Measurements from ENCODE around the gene KIF3C.
"Not testable (repeated sequence)": the region's sequence is repeated elsewhere in the genome, so short reads cannot be mapped to it uniquely, and the experiment has no call there.

KIF3C gene

GRCh38 chr2:25960920-25961319 is 21.4 kb downstream of the KIF3C start:
- no peak for DNase-seq (ENCODE audit: low read depth in 2 of 2)

GRCh38 chr2:25960396-25960795 is 21.9 kb downstream of the KIF3C start:
- no peak for DNase-seq (ENCODE audit: low read depth in 2 of 2)

DNA sequence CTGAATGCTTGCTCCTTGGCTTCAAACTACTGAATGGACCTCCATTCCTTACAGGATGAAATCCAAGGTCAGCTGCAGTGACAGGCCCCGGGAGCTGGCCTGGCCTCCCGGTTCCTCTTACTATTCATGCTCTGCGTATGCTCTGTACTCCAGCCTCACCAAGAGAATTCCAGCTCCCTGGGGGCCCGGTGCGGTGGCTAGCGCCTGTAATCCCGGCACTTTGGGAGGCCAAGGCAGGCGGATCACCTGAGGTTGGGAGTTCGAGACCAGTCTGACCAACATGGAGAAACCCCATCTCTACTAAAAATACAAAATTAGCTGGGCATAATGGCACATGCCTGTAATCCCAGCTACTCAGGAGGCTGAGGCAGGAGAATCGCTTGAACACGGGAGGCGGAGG is 23.7 kb downstream of the KIF3C start:
- DNase-seq (ENCODE audit: low read depth in 2 of 2), result not testable (repeated sequence)

DNA sequence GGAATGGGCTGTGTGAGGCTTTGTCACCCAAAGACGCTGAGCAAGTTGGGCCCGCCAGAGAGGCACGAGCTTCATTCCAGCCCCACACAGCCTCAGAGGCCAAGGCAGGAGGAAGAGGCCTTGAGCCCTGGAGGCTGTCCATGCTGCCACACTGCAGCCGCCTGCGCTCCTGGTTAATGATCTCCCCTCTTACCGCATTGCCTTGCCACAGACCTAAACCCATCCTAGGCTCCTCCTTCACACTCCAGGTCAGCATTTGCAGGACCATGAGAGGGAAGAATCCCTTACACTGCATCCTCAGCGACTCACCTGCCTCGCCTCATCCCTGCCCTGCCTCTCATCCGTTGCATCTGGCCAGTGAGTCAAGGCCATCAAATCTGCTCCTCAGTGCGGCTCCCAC is 24.6 kb downstream of the KIF3C start:
- no peak for DNase-seq (ENCODE audit: low read depth in 2 of 2)

DNA sequence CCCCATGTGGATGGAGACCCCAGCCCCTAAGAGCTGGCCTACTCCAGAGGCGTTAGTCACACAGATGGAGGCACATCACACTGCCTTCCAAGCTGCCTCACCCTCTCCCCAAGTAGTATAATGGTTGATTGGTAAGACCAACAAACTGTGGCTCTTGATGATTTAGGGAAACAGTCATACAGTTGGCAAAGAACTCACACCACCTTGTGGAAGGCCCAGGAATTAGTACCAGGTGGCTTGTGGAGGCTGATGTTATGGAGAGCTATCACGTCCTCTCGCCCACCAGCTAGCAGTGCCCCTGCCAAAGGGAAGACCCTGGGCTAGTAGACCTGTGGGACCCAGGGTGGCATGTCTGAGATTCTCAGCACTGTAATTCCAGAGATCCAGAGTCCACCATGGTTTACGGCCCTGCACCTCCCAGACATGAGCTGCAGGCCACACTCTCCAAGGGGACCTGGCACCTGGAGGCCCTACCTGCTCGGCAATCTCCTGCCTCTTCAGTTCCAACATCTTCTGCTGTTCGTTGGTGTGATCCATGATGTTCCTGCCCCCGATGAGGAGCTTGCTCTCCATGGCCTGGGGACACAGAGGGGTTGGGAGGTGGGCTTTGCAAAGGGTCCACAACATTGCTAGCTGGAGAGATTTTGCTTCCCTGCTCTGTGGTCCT is 26.3 kb downstream of the KIF3C start:
- DNase-seq (ENCODE audit: low read depth in 2 of 2), result no peak

DNA sequence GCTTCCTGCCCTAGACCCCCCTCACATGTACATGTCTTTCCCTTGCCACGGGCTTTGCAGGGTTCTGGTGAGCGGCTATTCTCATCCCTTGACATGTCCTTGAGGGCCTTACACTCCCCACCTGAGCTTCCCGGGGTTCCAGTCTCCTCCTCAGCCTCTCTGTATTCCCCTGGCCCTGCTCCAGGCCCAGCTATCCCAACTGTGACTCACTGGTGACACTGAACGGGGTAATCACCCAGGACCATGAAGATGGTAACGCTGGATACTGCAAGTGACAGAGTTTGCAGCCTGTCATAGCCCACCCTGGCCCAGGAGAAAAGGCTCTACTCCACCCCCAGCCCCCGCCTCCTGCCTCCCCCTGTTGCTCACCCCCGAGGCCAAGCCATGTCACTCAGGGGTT is 27.3 kb downstream of the KIF3C start:
- DNase-seq (ENCODE audit: low read depth in 2 of 2), result no peak

DNA sequence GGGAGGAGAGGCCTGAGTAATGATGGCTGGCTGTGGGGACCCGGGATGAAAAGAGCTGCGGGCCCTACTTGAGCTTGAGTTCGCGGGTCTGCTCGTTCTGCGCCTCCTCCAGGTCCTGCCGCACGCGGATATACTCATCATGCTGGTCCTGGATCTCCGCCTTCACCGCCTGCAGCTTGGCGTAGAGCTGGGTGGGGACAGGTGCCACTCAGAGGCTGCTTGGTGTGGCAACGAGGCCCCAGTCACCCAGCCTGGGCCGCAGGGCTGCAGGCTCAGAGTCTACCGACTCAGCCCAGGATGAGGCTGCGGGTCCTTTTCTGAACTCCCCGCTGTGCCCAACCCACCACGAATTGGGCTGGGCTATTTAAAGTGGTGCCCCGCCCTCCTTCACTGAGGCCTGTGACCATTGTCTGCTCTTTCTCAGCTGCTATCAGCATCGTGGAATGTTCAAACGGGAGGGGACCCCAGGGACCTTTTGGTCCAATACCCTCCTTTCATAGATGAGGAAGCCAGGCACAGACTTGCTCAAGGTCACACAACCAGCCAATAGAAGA is 28.0 kb downstream of the KIF3C start:
- DNase-seq (ENCODE audit: low read depth in 2 of 2), result no peak

GRCh38 chr2:25951071-25951547 is 31.2 kb downstream of the KIF3C start:
- DNase-seq (ENCODE audit: low read depth in 2 of 2), result peak; percentile 41 to 57

GRCh38 chr2:25948437-25948836 is 33.9 kb downstream of the KIF3C start:
- DNase-seq (ENCODE audit: low read depth in 2 of 2), result no peak

GRCh38 chr2:25941042-25941441 is 41.3 kb downstream of the KIF3C start:
- no peak for DNase-seq (ENCODE audit: low read depth in 2 of 2)

DNA sequence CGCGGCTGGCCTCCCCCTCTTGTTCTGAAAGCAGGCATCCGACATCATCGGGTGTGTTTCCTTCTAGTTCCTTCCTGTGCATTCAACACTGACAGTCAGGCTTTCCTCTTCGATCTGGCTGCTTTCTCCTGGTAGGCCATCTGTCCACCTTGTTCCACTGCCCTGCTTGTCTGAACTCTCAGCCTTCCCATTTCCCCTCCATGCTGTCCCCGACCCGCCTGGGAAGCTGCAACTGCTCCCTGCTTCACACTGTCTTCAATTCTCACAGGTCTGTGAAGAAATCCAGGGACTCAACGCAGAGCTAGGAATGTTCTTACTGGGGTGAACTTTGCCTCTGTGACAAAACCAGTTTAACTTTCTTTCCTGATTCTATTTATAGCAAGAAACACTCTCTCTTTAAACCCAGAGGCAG is 43.0 kb downstream of the KIF3C start:
- no peak for DNase-seq (ENCODE audit: low read depth in 2 of 2)

GRCh38 chr2:25938345-25938744 is 44.0 kb downstream of the KIF3C start:
- no peak for DNase-seq (ENCODE audit: low read depth in 2 of 2)

DNA sequence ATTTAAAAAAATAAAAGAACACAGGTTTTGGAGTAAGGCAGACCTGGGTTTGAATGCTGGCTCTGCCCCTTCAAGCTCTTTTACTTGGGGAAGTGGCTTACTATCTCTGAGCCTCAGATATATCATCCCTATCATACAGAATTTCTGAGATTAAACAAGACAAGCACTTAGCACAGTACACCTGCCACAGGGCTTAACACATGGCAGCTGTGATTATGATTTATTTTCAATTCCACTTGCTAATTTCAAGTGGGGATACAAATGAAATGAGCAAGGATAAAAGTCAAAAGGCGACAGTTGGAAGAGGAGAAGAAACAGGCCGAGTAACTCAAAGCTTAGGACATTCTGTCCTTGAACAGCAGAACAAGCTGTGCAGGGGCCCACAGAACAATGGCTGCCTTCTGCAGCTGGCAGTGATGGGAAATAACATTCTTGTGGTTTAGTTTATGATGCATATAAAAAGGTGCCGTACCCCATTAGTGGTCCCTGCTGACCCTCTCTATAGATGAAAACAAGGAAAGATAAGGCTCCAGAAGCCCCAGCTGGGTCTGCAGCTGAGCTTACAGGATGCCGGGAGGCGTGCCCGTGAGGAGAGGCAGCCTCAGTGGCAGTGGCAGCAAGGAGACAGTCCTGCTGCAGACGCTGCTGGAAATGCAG is 45.3 kb downstream of the KIF3C start:
- no peak for DNase-seq (ENCODE audit: low read depth in 2 of 2)

GRCh38 chr2:25933622-25934021 is 48.7 kb downstream of the KIF3C start:
- no peak for DNase-seq (ENCODE audit: low read depth in 2 of 2)

- DNase-seq (ENCODE audit: low read depth in 2 of 2), result no peak
Observed at GRCh38 chr2:25929789-25930473, 52.4 kb downstream of the KIF3C start.

- DNase-seq (ENCODE audit: low read depth in 2 of 2), result no peak
Observed at GRCh38 chr2:25928668-25929067, 53.6 kb downstream of the KIF3C start.

- no peak for DNase-seq (ENCODE audit: low read depth in 2 of 2)
Observed at GRCh38 chr2:25926984-25927756, 55.1 kb downstream of the KIF3C start.

GRCh38 chr2:25922501-25922900 is 59.8 kb downstream of the KIF3C start:
- no peak for DNase-seq (ENCODE audit: low read depth in 2 of 2)

DNA sequence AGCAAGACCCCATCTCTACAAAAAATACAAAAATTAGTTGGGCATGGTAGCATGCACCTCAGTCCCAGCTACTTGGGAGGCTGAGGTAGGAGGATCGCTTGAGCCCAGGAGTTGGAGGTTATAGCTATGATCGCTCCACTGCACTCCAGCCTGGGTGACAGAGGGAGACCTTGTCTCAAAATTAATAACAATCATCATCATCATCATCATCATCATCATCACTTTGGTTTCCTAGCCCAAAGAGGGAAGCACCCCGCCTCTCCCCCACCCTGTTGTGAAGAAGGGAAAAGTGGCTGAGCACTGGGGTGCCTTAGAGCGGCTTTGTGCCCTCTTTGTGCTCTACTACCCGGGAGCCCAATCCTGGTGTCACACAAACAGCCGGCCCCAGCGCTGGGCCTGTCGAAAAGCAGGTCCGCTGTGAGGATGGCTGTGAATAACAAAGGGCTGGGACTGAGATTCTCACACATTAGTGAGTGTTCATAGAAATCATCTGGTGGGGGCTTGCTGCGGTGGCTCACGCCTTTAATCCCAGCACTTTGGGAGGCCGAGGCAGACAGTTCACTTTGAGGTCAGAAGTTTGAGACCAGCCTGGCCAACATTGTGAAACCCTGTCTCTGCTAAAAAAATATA is 61.4 kb downstream of the KIF3C start:
- DNase-seq (ENCODE audit: low read depth in 2 of 2), result no peak

- no peak for DNase-seq (ENCODE audit: low read depth in 2 of 2)
Observed at GRCh38 chr2:25920336-25920735, 62.0 kb downstream of the KIF3C start.

DNA sequence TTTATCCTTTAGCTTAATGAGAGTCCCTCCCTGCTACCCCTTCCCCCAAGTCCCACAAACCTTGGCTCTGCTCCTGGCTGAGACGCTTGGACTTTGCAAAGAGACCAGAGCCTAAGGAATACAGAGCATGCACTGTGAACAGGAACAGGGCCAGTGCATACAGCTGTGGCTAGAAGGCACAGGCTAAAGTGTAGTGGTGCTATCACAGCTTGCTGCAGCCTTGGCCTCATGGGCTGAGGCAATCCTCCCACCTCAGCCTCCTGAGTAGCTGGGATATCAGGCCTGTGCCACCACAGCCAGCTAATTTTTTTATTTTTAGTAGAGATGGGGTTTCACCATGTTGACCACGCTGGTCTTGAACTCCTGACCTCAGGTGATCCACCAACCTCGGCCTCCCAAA is 64.5 kb downstream of the KIF3C start:
- DNase-seq (ENCODE audit: low read depth in 2 of 2), result no peak

Measured in stimulated activated CD4-positive, alpha-beta T cell treated with anti-CD3 and anti-CD28 coated beads, Interleukin-12 subunit alpha, Interleukin-12 subunit beta, amount 100 ng/mL, for 24 hours (primary cell).